Right kidney (tissue), 1 donor: Measurements from ENCODE around the gene PDCD7.

Source experiments
- DNase-seq: peaks from one replicate; pipeline ENCODE4 v3.0.0-alpha.2; 2016

The PDCD7 gene

DNA sequence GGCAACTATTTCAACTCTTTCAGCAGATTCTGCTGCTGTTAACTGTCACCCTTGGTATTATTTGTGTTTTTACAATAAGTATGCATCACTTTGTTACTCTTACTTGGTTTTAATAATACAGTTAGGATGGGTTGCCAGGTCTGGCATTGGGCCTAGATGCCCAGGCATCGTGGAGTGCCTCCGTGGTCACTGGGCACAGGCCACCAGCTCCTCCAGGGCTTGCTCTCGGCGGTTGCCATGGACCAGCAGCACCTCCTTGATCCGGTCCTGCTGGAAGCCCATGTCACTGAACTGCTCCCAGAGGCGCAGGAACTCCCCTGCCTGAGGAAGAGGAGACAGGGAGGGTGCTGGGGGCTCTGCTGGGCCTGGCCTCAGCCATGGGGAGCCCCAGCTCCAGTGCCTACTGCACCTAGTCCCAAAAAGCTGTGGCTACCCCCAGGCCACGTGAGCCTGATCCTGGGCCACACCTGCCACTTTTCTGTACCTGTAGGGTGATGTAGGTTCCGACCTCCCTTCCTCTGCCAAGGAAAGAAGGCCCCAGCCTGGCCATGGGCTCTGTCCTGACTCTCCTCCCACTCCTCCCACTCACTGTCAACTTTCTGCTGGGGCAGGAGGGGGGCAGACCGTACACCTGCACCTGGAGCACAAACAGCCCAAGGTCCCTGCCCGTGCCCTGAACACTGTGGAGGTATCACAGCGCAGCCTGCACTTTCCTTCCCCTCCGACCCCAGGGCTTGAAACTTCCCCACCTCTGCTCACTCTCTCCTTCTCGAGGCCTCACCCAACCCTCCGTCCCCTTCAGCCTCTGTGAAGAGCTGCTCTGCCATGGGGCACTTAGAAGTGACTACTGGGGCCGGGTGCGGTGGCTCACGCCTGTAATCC, 40.5 kb downstream of the PDCD7 start:
- no peak for DNase-seq

DNA sequence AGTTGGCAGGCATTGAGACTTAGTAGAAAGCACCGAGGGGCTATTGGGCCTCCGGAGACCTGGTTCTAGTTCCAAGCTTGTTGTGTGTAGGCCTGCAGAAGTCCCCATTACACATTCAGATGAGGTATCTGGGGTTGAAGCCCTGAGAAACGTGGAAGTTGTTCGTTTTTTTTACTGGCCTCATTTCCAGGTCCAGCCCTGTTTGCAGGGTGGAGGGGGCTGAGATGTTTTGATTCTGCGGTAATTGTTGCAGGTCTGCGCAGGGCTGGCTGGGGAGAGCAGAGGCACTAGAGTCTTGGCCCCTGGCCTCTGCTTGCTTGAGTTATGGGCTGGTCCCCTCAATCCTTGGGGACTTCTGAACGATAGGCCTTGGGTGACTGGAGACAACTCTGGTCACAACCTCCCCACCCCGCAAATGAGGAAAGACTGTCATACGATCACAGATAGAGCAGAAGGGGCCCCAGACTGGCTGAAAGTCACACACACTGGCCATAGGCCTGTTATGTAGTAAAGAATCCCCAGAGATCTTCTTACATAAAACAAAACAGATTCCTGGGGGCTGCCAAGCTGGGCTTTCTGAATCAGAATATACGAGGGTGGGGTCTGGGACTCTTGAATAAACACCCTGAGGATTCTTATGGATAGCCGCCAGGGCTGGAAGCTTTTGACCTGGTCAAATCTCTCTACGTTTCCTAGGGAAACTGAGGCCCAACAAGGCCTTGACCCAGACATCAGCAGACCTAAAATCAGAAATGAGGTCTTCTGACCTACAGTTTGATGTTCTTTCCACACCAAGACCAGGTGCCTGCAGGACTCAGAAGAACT, 41.5 kb downstream of the PDCD7 start:
- no peak for DNase-seq

DNA sequence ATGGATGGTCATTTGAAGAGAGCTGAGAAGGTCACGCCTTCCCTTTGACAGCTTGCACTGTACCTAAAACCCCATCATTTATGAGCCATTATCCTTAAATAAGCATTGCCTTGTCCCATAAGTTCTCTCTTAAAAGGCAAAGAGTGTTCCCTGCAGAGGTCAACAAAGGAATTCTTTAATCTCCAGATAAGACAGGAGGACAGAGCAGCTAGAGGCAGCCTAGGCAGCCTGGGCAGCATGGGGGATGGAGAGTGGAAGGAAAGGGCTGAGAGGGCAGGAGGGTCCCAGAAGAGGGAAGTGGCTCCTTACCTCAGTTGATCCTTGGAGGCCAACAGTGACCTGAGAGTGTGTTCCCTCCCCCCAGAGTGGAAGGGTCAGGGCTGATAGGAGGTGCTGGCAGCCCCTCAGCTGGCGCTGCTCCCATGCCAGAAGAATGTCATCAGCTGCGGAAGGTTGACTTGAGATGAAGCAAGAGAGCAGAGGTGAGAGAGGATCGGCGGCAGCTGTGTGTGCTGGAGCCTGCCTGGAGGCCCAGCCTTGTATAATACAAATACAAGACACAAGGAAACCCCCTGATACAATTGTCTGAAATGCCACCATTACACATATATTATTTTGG, 44.3 kb downstream of the PDCD7 start:
- no peak for DNase-seq

DNA sequence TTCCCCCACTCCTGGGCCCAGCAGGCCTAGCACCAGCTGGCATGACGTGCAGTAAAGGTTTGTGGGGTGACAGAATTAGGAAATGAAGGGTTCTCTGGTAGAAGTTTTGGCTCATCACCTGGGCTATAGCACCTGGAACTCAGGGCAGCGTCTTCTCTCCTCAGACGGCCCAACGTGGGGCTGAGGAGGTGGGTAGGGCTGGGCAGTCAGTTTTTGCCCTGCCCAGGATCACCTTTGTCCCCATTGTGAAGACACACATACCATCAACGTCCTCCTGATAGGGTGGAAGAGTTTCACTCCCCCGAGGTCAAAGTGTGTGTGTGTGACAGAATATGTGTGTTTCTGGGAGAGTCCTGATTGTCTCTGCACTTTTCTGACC, 45.0 kb downstream of the PDCD7 start:
- no peak for DNase-seq

DNA sequence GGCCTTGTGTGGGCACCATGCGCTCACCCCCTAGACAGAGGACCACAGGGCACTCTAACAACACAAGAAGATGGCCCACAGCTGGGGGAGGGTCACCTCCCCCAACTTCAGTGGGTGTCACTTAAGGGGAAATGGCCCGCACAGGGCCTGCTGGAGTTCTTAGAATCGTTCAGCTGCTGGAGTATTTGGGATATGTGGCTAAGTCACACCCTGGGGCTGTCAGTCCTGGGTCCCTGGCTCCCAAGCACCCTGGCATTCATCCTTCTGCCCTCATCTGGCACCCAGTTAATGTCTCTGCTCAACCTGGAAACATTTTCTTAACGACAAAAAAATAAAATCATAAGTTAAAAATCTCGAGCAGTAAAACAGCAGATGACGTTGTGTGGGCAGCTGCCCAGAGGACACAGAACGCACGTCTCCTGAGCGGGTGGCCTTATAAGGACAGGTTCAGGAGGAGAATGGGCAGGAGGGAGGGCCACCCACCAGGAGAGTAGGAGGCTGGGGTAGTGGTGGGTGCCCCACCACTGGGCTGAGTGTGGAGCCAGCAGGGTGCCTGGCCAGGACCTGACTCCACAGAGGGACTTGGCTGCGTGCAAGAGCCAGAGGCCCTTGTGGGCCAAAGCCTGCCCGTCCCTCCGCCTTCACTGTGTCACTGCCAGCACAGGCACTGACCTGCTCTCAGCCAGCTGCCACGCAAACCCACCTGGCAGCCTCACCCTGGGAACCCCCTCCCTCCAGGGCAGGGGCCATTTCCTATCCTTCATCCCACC, 45.5 kb downstream of the PDCD7 start:
- DNase-seq = no peak

DNA sequence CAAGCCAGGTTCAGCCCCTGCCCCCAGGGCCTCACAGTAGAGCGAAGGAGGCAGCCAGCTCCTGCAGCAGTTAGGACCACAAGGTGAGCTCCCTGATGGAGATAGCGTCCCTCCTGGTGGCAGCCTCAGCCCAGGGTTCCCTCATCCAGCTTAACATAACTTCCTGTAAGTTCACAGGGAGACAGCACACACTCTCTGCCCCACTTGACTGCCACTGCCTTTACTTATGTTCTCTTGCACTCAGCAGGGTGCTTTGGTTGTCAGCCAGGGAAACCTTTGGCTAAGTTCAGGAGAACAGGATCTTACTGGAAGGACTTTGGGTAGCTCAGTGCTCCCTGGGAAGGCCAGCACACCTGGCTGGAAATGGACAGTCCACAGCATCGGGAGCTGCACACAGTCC, 46.2 kb downstream of the PDCD7 start:
- no peak for DNase-seq

DNA sequence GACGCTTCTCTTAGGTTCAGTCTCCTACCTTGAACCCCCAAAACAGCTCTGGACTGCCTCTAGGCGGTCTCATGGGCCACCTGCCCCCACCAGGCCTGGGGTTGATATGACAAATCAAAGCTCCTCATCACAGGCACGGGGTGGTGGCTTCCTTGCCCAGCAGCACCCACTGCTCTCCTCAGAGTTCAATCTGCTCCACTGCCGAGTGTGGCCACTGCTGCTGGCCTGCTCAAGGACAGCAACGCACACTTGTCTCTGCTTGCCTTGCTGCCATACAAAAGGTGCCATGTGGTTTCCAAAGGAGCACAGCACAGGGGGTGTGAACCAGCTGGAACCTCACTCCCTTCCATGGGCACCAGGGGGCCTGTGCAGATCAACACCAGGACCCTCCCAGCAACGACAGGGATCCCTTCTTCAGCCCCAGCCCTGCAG, 46.9 kb downstream of the PDCD7 start:
- DNase-seq = no peak

DNA sequence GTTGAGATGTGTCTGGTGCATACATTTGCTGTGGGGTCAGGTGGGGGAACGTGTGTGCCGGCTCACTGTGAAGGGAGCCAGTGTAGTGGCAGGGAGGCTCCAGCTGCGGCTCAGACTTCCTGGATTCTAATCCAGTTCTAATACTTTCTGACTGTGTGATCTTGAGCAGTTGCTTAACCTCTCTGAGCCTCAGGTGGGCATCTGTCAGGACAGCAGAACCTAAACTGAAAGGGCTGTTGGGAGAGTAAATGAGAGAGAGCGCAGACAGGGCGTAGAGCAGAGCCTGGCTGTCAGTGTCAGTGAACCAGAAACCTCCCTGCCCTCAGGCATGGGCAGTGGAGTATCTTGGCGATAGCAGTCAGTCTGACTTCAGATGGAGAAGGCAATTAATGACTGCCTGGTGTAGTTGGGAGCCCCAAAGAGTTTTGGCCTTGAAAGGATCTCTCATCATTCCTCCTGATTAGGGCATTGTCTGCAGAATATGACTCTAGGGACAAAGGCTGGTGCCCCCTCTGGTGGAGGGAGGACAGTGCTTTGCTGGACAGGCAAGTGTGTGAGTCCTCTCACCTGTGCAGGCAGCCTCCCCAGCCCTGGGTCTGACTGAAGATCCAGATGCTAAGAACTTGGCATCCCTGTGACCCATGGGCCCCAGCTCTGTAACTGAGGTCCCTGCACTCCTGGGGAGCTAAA, 47.5 kb downstream of the PDCD7 start:
- DNase-seq = no peak

DNA sequence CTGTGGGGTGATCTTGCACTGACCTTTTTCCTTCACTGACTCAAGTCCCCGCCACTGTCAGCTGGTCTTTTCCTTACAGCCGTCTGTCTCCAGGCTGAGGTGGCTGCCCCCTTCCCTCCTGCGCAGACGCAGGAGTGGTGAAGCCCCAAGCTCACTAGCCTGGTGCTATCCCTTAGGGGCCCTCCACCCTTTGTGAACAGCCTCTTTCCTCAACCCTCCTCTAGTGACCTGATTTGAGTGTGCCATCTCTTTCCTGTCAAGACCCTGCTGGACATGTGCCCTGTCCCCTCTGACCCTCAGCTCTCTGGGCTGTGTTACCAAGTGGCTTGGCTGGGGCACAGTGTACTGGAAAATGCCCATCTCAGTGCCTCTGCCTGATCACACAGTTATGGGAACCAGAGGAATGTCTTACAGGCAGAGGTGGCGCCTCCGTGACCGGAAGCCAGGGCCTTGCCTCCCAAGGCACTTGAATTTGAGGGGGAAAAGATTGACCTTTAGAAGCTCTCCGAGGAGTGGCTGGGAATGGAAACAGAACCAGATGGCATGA, 48.3 kb downstream of the PDCD7 start:
- no peak for DNase-seq

DNA sequence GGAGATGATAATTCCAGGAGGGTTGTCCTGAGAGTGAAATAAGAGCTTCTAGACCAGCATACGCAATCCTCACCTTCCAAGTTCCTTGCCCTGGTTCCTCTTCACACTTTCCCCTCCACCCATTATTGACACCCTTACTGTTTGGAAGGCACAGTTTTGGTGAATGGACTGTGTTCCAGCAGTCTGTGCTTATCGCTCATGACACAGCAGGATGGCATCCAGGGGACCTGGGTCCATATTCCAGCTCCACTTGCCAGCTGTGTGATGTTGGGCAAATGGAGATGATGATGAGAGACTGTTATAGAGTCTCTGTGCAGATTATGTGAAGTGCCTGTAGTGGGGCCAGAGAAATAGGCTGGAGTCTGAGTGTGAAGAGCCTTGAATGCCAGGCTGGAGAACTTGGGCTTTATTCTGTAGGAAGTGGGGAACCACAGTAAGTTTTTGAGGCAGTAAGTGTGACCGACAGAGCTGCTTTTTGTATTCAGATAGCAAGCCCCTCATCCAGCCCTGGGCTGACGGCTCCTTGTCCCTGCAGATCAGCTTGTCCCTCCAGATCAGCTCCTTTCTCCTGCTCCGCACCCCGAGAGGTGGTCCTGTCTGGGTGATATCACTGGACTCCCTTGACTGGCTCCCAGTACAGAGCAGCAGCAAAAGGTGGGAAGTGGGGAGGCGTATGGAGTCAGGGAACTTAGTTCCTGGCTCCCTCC, 49.0 kb downstream of the PDCD7 start:
- DNase-seq = no peak

DNA sequence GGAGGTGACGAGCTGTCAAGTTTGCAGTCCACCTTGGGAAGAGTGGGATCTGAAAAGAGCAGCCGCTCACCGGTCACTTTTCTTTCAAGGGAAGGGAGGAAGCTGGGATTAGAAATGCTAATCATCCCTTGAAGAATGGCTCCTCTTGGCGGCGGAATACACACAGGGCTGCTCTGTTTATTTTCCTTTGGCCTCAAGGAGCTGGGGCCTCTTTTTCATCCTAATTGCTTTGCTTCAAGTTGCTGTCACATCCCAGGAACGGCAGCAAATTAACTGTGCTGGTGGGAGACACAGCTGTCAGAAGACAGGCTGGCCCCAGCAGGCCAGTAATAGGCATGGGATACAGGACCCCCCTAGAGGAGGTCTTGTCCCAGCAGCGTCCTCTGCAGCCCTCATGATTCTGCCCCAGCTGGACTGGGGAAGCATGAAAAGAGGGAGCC, 50.3 kb downstream of the PDCD7 start:
- DNase-seq = peak; percentile 54

DNA sequence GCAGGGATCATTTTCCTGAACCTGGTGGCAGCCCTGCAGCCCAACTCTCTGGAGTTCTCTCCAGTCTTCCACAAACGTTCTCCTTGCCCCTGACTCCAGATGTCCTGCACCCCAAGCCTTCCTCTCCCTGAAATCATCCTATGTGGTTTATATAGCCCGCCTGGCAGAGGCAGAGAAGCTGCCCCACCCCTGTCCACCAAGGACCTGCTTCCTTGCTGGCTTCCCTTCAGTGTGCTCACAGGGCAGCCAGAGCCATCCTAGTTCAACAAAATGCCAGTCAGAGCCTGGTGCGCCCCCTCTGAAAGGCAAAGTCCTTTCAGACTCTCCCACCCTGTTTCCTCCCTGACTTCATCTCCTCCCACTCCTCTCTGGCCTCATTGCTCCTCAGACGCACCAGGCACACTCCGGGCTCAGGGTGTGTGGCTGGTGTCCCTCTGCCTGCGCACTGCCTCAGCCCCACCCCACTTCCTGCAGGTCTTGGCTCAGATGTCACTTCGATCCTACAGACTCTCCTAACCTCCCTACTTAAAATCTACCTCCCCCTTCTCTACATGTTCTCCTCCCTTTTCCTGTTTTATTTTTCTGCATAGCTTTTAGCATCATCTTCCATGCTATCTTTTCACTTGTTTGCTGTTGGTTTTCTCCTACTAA, 51.2 kb downstream of the PDCD7 start:
- peak; percentile 64 for DNase-seq

DNA sequence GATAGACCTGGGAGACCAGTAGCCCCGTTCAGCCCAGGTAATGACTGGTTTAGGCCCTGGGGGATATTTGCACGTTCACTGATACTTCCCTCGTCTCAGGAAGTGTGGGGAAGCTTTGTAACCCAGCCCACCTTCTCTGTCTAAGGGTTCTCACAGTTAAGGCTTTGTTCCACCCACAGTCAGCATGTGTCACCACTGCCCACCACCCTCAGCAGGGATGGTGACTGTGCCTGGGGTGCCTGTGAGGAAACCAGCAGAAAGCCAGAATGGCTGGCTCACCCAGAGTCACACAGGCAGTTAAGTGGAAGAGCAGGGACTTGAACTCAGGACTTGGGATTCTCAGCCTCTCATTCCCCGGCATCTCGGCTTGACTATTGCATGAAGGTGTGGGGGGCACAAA, 51.9 kb downstream of the PDCD7 start:
- DNase-seq = no peak

DNA sequence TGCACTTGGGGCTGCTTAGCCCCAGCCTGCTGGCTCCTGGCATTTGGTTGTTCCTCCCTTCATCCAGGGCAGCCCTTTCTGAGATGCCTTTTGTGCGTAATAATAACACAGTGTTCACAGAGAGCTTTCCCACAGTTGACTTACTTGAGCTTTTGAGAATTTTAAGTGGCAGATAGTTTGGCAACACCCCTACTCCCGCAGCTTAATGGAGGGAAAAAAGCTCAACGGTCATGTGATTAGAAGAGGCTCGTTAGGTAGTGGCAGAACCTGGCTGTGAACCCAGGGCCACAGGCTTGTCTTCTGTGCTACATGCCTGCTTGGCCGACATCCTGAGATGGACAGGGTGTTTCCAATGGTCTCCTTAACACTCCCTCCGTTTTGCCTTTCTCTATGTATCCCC, 52.3 kb downstream of the PDCD7 start:
- no peak for DNase-seq

DNA sequence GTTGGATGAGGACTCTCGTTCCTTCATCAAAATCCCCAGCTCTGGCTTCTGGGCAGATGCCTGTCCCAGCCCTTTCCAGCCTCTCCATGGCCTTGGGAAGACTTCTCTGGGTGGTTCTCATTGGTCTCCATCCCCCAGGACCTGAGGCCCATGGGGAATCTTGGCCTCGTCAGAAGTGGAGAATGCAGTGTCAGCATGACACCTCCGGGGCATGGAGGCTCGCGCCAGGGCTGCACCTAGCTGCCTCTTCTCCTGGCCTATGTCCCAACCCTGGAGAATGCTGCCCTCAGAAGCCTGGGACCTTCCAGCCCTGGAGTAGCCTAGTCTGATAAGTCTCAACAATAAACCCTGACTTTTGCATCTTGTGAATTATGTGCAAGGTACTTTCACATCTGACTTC, 54.0 kb downstream of the PDCD7 start:
- DNase-seq = no peak

DNA sequence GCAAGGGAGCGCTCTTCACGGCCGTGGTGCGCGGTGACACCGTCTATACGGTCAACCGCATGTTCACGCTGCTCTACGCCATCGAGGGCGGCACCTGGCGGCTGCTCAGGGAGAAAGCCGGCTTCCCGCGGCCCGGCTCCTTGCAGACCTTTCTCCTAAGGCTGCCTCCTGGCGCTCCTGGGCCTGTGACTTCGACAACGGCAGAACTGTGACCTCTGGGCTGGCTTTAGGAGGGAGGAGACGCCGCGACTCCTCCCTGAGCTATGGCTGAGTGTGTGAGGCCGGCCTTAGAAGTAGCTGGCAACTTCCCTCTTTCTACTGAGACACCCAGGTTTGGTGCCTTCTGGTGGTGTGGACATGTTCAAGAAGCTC, 55.6 kb downstream of the PDCD7 start:
- peak; percentile 68 for DNase-seq

DNA sequence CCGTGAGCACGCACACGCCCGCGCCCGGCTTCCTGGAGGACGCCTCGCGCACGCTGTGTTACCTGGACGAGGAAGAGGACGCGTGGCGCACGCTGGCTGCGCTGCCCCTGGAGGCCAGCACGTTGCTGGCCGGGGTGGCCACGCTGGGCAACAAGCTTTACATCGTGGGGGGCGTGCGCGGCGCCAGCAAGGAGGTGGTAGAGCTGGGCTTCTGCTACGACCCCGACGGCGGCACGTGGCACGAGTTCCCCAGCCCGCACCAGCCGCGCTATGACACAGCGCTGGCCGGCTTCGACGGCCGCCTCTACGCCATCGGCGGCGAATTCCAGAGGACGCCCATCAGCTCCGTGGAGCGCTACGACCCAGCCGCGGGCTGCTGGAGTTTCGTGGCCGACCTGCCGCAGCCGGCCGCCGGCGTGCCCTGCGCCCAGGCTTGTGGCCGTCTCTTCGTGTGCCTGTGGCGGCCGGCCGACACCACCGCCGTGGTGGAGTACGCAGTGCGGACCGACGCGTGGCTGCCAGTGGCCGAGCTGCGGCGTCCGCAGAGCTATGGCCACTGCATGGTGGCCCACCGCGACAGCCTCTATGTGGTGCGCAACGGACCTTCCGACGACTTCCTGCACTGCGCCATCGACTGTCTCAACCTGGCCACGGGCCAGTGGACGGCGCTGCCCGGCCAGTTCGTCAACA, 56.2 kb downstream of the PDCD7 start:
- no peak for DNase-seq

DNA sequence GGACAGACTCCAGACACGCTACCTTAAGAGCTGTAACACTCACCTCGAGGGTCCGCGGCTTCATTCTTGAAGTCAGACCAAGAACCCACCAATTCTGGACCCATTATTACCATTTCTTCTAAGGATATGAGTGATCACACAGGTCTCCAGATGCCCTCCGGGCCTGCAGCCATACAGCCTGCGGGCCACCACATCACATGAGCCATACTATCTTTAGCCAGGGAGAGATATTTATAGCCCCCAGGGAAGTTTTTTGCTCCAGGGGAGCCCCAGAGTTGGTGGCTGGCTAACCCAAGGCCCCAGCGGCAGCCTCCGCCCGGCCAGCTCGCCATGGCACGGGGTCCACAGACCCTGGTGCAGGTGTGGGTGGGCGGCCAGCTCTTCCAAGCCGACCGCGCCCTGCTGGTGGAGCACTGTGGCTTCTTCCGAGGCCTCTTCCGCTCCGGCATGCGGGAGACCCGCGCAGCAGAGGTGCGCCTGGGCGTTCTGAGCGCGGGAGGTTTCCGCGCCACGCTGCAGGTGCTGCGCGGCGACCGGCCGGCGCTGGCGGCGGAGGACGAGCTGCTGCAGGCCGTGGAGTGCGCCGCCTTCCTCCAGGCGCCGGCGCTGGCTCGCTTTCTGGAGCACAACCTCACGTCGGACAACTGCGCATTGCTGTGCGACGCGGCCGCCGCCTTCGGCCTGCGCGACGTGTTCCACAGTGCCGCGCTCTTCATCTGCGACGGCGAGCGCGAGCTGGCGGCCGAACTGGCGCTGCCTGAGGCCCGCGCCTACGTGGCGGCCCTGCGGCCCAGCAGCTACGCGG, 56.9 kb downstream of the PDCD7 start, which contains the start of gene KBTBD13:
KBTBD13 (plus strand) TSS at position 261 of the 805 bp plus-strand sequence; CDS start at position 331, 70 bp downstream.
- no peak for DNase-seq
